Stimulated activated CD4-positive, alpha-beta T cell treated with anti-CD3 and anti-CD28 coated beads, Interleukin-12 subunit alpha, Interleukin-12 subunit beta, amount 100 ng/mL, for 4 hours (primary cell): Measurements from ENCODE around the gene ATXN7L1.
"Not testable (repeated sequence)": the region's sequence is repeated elsewhere in the genome, so short reads cannot be mapped to it uniquely, and the experiment has no call there.

Experiments
- DNase-seq: peaks from one replicate; pipeline ENCODE4 v3.0.0-alpha.2; 2020

The ATXN7L1 gene

GRCh38 chr7:105728028-105728427 lies 148.4 kb downstream of the ATXN7L1 start:
- DNase-seq, result no peak

GRCh38 chr7:105724688-105725087 lies 151.7 kb downstream of the ATXN7L1 start:
- DNase-seq, result no peak

- no peak for DNase-seq
These were observed 152.8 kb downstream of the ATXN7L1 start for GRCh38 chr7:105723572-105723971.

- DNase-seq, result no peak
These were observed 154.8 kb downstream of the ATXN7L1 start for GRCh38 chr7:105721571-105722104.

- DNase-seq, result no peak
These were observed 156.5 kb downstream of the ATXN7L1 start for GRCh38 chr7:105719919-105720318.

GRCh38 chr7:105719395-105719794 lies 157.0 kb downstream of the ATXN7L1 start:
- DNase-seq, result no peak

GRCh38 chr7:105718511-105718925 lies 157.9 kb downstream of the ATXN7L1 start:
- no peak for DNase-seq

- no peak for DNase-seq
These were observed 160.9 kb downstream of the ATXN7L1 start for GRCh38 chr7:105715528-105715927.

- DNase-seq, result no peak
These were observed 162.6 kb downstream of the ATXN7L1 start for GRCh38 chr7:105713488-105714465.

GRCh38 chr7:105712877-105713276 lies 163.5 kb downstream of the ATXN7L1 start:
- DNase-seq, result no peak

- no peak for DNase-seq
These were observed 164.5 kb downstream of the ATXN7L1 start for GRCh38 chr7:105711726-105712402.

- DNase-seq, result not testable (repeated sequence)
These were observed 165.7 kb downstream of the ATXN7L1 start for GRCh38 chr7:105710720-105711119.

GRCh38 chr7:105708763-105709080 lies 167.7 kb downstream of the ATXN7L1 start:
- DNase-seq, result no peak

GRCh38 chr7:105707967-105708762 lies 168.2 kb downstream of the ATXN7L1 start:
- no peak for DNase-seq

GRCh38 chr7:105707381-105707780 lies 169.0 kb downstream of the ATXN7L1 start:
- no peak for DNase-seq

- DNase-seq, result no peak
These were observed 171.0 kb downstream of the ATXN7L1 start for GRCh38 chr7:105705427-105705826.

- DNase-seq, result no peak
These were observed 173.0 kb downstream of the ATXN7L1 start for GRCh38 chr7:105703207-105703930.

GRCh38 chr7:105699568-105700236 lies 176.7 kb downstream of the ATXN7L1 start:
- DNase-seq, result no peak

GRCh38 chr7:105698531-105698930 lies 177.9 kb downstream of the ATXN7L1 start:
- no peak for DNase-seq

GRCh38 chr7:105697753-105698152 lies 178.6 kb downstream of the ATXN7L1 start:
- DNase-seq, result no peak

- not testable (repeated sequence) for DNase-seq
These were observed 179.2 kb downstream of the ATXN7L1 start for GRCh38 chr7:105697169-105697568.

- no peak for DNase-seq
These were observed 182.8 kb downstream of the ATXN7L1 start for GRCh38 chr7:105693576-105693975.
